A673 (cell line): ENCODE data around the gene ODR4.

ENCODE experiments used
- EZH2 ChIP-seq: fragments of 200-600 bp; sonication (generic); IDR thresholded peaks from 2 replicates; pipeline ENCODE4 v1.6.1; 2017; ENCODE audit warnings: borderline replicate concordance, low read depth, mild to moderate bottlenecking, mixed read lengths, antibody characterized with exemption, low read length; ENCODE audit not compliant: poor library complexity, severe bottlenecking
- TF ChIP-seq, protein P1 (sequence below): fragments of 300-800, 200-600 bp; sonication (generic); conservative IDR thresholded peaks from 2 replicates; pipeline ENCODE4 v1.5.1; 2017; ENCODE audit warnings: low read depth, mild to moderate bottlenecking, antibody characterized with exemption, low read length, moderate library complexity, mixed read lengths

DNA sequence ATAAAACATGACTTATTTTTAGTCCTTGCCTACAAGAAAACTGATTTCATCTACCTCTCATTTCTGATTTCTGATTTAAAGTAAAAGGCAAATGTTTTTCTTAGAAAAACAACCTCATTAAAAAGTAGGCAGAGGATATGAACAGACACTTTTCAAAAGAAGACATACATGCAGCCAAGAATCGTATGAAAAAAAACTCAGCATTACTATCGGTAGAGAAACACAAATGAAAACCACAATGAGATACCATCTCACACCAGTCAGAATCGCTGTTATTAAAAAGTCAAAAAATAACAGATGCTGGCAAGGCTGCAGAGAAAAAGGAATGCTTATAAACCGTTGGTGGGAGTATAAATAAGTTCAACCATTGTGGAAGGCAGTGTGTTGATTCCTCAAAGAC, 16.2 kb downstream of the ODR4 start:
- TF ChIP-seq, protein P1, sequence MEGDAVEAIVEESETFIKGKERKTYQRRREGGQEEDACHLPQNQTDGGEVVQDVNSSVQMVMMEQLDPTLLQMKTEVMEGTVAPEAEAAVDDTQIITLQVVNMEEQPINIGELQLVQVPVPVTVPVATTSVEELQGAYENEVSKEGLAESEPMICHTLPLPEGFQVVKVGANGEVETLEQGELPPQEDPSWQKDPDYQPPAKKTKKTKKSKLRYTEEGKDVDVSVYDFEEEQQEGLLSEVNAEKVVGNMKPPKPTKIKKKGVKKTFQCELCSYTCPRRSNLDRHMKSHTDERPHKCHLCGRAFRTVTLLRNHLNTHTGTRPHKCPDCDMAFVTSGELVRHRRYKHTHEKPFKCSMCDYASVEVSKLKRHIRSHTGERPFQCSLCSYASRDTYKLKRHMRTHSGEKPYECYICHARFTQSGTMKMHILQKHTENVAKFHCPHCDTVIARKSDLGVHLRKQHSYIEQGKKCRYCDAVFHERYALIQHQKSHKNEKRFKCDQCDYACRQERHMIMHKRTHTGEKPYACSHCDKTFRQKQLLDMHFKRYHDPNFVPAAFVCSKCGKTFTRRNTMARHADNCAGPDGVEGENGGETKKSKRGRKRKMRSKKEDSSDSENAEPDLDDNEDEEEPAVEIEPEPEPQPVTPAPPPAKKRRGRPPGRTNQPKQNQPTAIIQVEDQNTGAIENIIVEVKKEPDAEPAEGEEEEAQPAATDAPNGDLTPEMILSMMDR = no peak
- no peak for TF ChIP-seq EZH2
